Measurements from ENCODE around the gene PITRM1.
"Not testable (repeated sequence)": the region's sequence is repeated elsewhere in the genome, so short reads cannot be mapped to it uniquely, and the experiment has no call there.

PITRM1 gene

DNA sequence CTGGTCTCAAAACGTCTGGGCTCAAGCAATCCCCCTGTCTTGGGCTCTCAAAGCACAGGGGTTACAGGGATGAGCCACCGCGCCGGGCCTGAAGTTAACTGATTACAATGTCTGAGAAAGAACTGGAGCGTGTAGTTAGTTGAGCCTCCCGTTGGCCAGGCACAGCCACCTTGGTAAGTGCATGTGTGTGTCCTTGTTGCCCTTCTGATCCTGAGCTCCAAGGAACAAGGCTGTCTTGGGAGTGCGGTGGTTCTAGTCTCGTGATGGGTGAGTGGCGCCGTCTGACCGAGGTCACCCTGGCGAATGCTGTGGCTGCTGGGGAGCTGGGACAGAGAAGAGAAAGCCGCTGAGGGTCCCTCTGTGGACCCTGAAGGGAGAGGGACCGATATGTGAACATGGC, 50.5 kb downstream of the PITRM1 start:
- no peak for DNase-seq

DNA sequence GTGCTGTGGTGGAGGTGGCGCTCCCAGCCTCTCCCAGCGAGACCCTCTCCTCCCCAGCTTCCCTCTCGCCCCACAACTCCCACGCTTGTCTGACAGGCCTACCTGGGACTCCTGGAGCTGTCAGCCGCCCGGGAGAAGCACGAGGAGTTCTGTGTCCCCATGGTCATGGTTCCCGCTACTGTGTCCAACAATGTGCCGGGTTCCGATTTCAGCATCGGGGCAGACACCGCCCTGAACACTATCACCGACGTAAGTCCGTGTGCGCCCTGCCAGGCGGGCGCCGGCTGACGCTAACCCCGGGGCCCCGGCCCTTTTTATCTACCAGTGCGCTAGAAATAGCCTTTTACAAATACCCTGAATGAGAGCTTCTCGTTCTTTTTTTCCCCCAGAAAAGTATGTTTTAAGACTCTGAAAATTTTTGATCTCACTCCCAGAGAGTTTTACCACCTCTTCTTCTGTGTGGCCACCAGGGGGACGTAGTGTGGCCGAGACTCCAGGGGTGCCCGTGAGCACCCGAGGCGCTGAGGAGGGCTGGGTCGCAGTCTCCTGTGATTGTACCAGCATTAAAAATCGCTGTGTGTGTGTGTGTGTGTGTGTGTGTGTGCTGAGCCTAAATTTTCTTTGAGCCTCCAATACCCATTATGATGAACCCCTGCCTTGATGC, 52.7 kb downstream of the PITRM1 start:
- no peak for DNase-seq

- no peak for DNase-seq
Observed at GRCh38 chr10:3118641-3119091, 53.9 kb downstream of the PITRM1 start.

GRCh38 chr10:3117486-3117885, 55.1 kb downstream of the PITRM1 start:
- no peak for DNase-seq

DNA sequence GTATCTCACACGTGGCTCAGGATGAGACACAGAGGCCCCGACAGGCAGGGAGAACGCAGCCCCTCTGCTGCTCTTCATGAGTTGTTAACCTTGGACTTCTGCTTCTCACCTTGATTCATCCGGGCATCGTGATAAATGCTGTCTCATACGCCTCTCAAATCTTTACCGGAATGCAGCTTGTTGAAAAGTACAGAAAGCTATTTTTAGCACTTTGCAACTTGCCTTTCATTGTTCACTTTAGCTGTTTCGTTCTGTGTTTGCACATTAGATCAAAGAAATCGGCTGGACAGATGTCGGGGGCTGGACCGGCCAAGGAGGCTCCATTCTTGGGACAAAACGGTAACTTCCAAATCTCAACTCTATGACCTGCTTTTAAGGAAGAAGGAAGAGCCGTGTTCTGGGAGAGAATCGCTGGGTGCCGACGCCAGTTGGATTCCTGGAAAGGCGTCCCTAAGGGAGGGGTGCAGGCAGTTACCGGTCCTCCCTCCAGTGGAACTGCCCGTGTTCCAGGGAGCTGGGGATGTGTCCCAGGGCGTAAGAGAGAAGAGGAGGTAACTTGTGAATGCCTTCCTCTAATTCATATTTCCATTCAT, 56.0 kb downstream of the PITRM1 start:
- DNase-seq: no peak

GRCh38 chr10:3115685-3116084, 56.9 kb downstream of the PITRM1 start:
- DNase-seq: no peak

GRCh38 chr10:3113343-3113720, 59.2 kb downstream of the PITRM1 start:
- DNase-seq: no peak

- DNase-seq: no peak
Observed at GRCh38 chr10:3111621-3112163, 60.9 kb downstream of the PITRM1 start.

DNA sequence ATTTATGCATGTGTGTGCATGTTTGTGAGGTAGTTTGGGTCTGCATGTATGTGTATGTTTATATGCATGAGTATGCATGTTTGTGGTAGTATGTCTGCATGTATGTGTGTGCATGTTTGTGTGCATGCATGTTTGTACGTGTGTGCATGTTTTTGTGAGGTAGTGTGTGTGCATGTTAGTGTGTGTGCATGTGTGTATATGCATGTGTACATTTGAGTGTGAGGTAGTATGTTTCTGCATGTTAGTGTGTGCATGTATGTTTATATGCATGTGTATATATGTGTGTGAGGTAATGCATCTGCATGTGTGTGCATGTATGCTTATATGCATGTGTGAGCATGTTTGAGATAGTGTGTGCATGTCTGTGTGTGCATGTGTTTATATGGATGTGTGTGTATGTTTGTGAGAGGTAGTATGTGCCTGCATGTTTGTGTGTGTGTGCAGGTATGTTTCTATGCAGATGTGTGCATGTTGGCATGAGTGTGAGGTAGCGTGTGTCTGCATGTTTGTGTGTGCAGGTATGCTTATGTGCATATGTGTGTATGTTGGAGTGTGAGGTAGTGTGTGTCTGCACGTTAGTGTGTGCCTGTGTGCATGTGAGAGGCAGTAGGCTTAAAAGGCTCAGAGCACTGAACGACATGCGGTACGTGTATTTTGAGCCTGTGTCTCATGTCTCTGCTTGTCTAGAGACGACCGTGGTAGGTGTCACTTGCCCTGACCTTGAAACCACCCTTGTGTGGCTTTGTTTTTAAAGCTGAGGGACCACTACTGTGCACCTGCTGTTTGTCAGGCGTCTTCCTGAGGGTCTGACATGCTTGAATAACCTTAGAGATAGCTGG, 61.6 kb downstream of the PITRM1 start:
- no peak for DNase-seq

DNA sequence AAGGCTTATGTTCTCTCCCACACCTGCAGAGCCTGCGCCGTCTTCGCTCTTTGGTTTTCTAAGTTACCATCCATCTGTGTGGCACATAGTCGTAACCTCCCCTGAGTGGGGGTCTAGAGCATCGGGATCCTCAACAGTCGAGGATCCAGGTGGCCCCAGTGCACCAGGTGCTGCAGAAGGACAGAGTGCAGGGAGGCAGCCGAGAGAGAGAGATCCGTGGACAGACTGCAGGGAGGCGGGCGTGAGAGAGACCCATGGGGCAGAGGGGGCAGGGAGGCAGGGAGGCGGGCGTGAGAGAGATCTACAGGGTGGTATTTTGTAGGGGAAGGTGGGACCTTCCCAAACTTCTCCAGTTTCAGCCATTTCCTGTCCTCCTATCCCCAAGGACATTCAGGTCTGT, 62.9 kb downstream of the PITRM1 start:
- DNase-seq: no peak

DNA sequence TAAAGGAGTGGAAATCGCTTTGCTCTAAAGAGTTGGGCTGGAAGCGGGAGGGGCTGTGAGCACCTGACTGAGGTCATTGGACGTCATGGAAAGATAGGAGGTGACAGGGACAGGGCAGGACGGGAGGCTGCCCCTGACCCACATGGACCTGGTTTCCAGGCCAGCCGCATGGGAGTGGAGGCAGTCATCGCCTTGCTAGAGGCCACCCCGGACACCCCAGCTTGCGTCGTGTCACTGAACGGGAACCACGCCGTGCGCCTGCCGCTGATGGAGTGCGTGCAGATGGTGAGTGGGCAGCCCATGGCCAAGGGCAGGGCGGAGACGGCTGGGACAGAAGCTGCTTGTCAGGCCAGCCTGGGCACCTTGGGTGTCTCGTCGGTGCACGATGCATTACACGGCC, 63.4 kb downstream of the PITRM1 start:
- no peak for DNase-seq

DNA sequence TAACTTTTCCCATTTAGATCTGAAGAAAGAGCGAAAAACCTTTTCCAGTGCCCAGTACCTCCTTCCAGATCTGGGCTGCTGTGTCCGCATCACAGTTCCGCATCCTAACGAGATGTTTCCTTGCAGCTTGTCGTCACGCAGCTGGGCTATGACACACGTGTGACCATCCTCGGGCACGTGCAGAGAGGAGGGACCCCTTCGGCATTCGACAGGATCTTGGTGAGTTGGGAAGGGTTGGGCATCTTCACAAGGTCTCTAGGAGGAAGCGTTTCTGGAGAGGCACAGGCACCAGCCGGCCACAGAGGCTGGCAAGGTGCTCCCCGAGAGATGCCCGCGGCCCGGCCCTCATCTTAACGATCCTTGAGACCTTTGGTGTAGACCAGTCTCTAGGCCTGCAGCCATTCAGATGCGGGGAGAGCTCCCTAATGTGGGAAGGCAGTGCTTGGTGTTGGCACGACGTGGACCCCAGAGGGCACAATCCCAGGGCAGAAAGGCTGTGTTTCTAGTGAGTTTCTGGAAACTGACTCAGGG, 63.9 kb downstream of the PITRM1 start:
- no peak for DNase-seq

DNA sequence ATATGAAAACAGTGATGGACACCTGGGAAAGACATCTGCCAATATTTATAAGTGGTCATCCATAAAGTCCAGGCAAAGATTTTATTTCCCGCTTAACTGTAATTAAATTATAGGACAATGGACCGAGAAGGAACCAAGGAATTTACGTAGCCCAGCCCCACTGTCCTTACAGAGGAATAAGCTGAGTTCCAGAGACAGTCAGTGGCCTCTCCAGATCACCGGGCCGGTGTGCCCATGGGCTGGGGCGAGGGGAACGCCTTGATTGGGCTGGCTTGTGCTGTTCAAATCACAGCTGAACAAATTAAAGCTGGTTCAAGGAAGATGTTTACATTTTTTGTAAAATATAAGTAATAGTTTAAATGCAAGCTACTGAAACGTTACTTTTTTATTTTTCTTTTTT, 64.5 kb downstream of the PITRM1 start:
- no peak for DNase-seq

DNA sequence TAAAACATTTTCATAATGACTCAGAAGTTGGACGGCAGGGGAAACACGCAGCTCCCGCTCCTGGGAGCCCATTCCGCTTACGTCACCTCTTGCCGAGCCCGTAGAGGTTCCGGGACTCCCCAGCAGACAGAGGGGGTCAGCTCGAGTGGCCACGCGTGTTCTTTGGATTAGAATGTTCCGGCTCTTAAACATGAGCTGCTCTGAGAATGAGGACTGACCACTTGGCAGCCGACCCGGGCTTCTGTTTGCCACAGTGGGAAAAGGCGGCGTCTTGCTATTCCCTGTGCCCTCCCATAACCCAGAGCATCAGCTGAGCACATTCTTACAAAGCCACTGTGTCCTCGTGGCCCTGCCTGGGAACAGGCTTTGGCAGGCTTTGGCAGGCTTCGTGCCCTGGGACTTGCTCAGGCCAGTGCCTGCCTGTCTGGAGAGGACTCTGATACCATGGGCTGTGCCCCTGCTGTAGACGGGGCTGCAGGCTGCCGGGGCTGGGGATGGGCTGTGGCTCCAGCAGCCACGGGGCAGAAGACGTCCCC, 65.1 kb downstream of the PITRM1 start:
- no peak for DNase-seq

DNA sequence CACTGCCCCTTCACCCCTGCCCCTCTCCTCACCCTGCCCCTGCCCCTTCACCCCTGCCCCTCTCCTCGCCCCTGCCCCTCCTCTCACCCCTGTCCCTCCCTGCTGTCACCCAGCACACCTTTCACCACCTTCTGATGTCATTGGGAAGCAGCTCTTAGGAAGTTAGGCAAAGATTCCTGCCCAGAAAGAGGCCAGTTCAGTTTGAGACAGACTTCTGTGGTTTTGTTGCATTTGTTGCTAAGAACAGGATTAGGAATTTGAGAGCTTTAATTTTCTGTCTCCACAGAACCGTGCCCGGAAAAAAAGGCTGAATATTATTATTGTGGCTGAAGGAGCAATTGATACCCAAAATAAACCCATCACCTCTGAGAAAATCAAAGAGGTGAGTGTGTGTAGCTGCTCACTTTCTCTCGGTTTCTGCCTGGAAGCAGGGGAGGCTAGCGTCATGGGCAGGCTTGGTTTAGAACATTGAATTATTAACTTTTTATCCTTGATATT, 65.6 kb downstream of the PITRM1 start:
- DNase-seq: no peak

- DNase-seq: not testable (repeated sequence)
Observed at GRCh38 chr10:3106328-3106727, 66.3 kb downstream of the PITRM1 start.

- DNase-seq: no peak
Observed at GRCh38 chr10:3105905-3106304, 66.7 kb downstream of the PITRM1 start.

- DNase-seq: no peak
Observed at GRCh38 chr10:3105166-3105565, 67.4 kb downstream of the PITRM1 start.

GRCh38 chr10:3104251-3104918, 68.2 kb downstream of the PITRM1 start:
- DNase-seq: no peak

DNA sequence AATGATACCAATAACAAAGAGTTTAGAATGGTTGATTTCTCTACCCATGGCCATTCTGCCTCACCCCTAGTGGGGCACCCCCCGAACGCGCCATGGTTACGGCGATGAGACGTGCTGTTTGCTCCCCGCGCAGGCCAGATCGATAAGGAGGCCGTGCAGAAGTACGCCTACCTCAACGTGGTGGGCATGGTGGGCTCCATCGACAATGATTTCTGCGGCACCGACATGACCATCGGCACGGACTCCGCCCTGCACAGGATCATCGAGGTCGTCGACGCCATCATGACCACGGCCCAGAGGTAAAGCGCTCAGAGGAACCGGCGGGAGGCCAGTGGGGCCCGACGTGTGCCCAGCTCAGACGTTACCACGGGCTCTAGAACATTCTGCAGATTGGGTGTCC, 68.9 kb downstream of the PITRM1 start:
- DNase-seq: no peak

DNA sequence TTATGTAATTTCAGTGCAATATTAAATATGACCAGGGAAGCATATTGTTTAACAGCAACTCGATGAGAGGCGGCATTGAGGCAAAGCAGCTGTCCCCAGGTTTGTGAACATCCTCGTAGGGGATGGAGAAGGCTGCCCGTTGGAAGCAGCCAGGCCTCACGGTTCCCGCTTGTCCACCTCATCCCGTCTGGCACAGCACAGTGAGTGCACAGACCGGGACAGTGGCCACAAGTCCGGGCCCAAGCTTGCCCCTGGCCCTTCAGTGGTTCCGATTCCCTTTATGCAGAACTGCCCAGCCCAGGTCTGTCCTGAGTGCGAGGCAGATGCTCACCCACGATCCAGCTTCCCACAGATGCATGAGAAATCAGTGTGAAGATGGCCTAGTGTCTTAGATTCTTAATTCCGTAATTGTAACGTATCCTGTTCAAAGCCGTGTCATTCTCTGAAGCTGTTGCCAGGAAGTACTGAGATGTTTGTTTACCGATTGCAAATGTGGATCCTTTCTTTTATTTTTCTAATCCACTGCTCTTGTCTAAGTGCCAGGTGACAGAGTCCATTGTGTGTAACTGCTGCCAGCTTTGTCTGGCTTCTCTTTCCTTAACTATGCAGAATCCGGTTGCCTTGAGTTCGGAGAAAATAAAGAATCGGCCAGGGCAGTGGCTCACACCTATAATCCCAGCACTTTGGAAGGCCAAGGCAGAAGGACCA, 69.7 kb downstream of the PITRM1 start:
- DNase-seq: no peak
